Stomach (tissue), 9 donors: ENCODE results near the gene TMEM52B. TPM values are rescaled to one million over a fixed set of nuclear protein-coding genes. Genes with fewer than 3 reads are reported as not detected.

Experiments
- DNase-seq, 2 donors: peaks; one replicate each; pipeline versions ENCODE4 v3.0.0 to v3.0.0-alpha.2; 2013 to 2019
- H3K27ac ChIP-seq, 5 donors: fragments of 200-600 bp in 4 of 5; sonication (generic) in 4 of 5; one replicate each; pipeline ENCODE4 v1.5.1; 2013 to 2019; ENCODE audit warnings: mild to moderate bottlenecking in 1 of 5, moderate library complexity in 1 of 5
- H3K27me3 ChIP-seq, 3 donors: fragments of 200-600 bp; sonication (generic); one replicate each; pipeline ENCODE4 v1.5.1; 2017 to 2019; ENCODE audit warnings: mixed run types in 1 of 3
- H3K36me3 ChIP-seq, 4 donors: fragments of 200-600 bp; sonication (generic); 1 replicate in 3 of 4; 2 replicates in 1 of 4; pipeline ENCODE4 v1.5.1; 2016 to 2019
- H3K4me1 ChIP-seq, 4 donors: fragments of 200-600 bp; sonication (generic); one replicate each; pipeline ENCODE4 v1.5.1; 2016 to 2019
- H3K4me3 ChIP-seq, 4 donors: fragments of 200-600 bp; sonication (generic) in 3 of 4; one replicate each; pipeline ENCODE4 v1.5.1; 2016 to 2019; ENCODE audit warnings: mild to moderate bottlenecking in 1 of 4
- H3K9me3 ChIP-seq, 4 donors: fragments of 200-600 bp; sonication (generic); one replicate each; pipeline ENCODE4 v1.5.1; 2016 to 2019
- CTCF ChIP-seq, 7 experiments: fragments of 450-650 bp in 4 of 7; fragments of 200-600 bp in 3 of 7; sonication (generic) in 3 of 7; IDR thresholded peaks; one replicate each; pipeline ENCODE4 v1.5.1; 2016 to 2019; ENCODE audit warnings: antibody characterized with exemption in 7 of 7, control low read depth in 2 of 7, mild to moderate bottlenecking in 1 of 7
- EP300 ChIP-seq: sonication (generic); formaldehyde crosslinking; IDR thresholded peaks from one replicate; pipeline ENCODE4 v1.6.1; 2017; ENCODE audit warnings: antibody characterized with exemption
- POLR2A ChIP-seq, 4 donors: fragments of 450-650 bp; IDR thresholded peaks; one replicate each; pipeline ENCODE4 v1.6.1; 2016; ENCODE audit warnings: antibody characterized with exemption in 4 of 4, control low read depth in 2 of 4, mild to moderate bottlenecking in 1 of 4, moderate library complexity in 1 of 4
- POLR2AphosphoS5 ChIP-seq, 3 donors: sonication (generic); formaldehyde crosslinking; IDR thresholded peaks; one replicate each; pipeline ENCODE4 v1.6.1; 2016; ENCODE audit warnings: antibody characterized with exemption in 3 of 3
- WGBS, 5 donors: extraction: QIAGEN DNeasy Blood & Tissue Kit in 3 of 5; methylation state at CpG; one replicate each; pipeline versions ENCODE4 v1.1.5 to v1.1.7; 2013 to 2018; 5-methylcytosine and 5-hydroxymethylcytosine counted together
- intact Hi-C: fragments of 100-400 bp; cut with DNase I; formaldehyde crosslinking; loops from one replicate; pipeline ENCODE4 v1.15.1; 2023; ENCODE audit warnings: low total_unique reads
- polyA plus RNA-seq, 3 donors: library from polyadenylated mRNA; stranded (reverse); fragments of 200-250 nt; gene quantifications; one replicate each; pipeline ENCODE4 v1.2.3, GENCODE V29; 2013
- total RNA-seq, 5 donors: library from RNA; depleted of rRNA; stranded (reverse); fragments of >200 nt; gene quantifications; one replicate each; pipeline versions ENCODE4 v1.1.0 to v1.2.3, GENCODE V29; 2014 to 2016
- donor health status: healthy with polysubstance abuse.
- donor health status: Bipolar disorder and iron deficiency.
- donor health status: healthy.

The TMEM52B gene
- total and polyA plus RNA-seq, 8 donors: 0.14 to 1.4 (median 0.60) TPM; not detected in 4

- Histone ChIP-seq H3K4me3 (no peak overlapping the region), H3K9me3 (no peaks in the 10 kb centered on the region), H3K4me1 (peaks cover 0 to 3% (median 0%) of the 10 kb centered on the region in 4 donors), H3K27ac (no peak overlapping the region), H3K36me3 (no peaks in the 10 kb centered on the region), H3K27me3 (no peaks in the 10 kb centered on the region)
- intact Hi-C loops: no loop called here
- TF ChIP-seq EP300 (no peak), CTCF (IDR thresholded peaks at IDR 0.05) (no peak), POLR2AphosphoS5 (IDR thresholded peaks at IDR 0.05) (no peak), POLR2A (IDR thresholded peaks at IDR 0.05) (no peak)
- no peak for DNase-seq
- WGBS, 5 donors: 76 to 93% (median 86%) methylated on average over 5 of the region's 5 CpGs
Observed at GRCh38 chr12:10147714-10148403, 31.0 kb upstream of the TMEM52B start.

- DNase-seq: no peak
- H3K27me3 ChIP-seq: no peaks in the 10 kb centered on the region
- H3K27ac ChIP-seq: no peak overlapping the region
- H3K36me3 ChIP-seq: no peaks in the 10 kb centered on the region
- H3K4me3 ChIP-seq: no peak overlapping the region
- intact Hi-C loops: no loop called here
- no peaks in the 10 kb centered on the region for H3K9me3 ChIP-seq
- 57 to 73% (median 70%) methylated on average over 2 of the region's 2 CpGs for WGBS, 5 donors
- H3K4me1 ChIP-seq: peaks cover 6 to 14% (median 9%) of the 10 kb centered on the region in 4 donors
- no peak for TF ChIP-seq CTCF (IDR thresholded peaks at IDR 0.05)
- no peak for TF ChIP-seq POLR2A (IDR thresholded peaks at IDR 0.05)
- TF ChIP-seq EP300: no peak
- TF ChIP-seq POLR2AphosphoS5 (IDR thresholded peaks at IDR 0.05): no peak
Observed at GRCh38 chr12:10151621-10152020, 27.2 kb upstream of the TMEM52B start.

GRCh38 chr12:10153271-10154144 lies 25.3 kb upstream of the TMEM52B start:
- TF ChIP-seq CTCF (IDR thresholded peaks at IDR 0.05) (peak in 5 of 7 experiments; percentile 50 to 84 (median 77)), POLR2AphosphoS5 (IDR thresholded peaks at IDR 0.05) (peak in 1 of 3 donors; percentile 34), POLR2A (IDR thresholded peaks at IDR 0.05) (no peak)
- Histone ChIP-seq H3K4me3 (peak overlapping the region; percentile 51 to 71 (median 66)), H3K27me3 (no peaks in the 10 kb centered on the region), H3K9me3 (no peaks in the 10 kb centered on the region), H3K4me1 (peaks cover 6 to 14% (median 9%) of the 10 kb centered on the region in 4 donors), H3K36me3 (no peaks in the 10 kb centered on the region), H3K27ac (peak overlapping the region; percentile 4 to 87 (median 74))
- DNase-seq: peak; percentile 73 to 89
- WGBS, 5 donors: 4 to 13% (median 5%) methylated on average over 23 to 46 of the region's 46 CpGs
- intact Hi-C loops: no loop called here

GRCh38 chr12:10154145-10154496 lies 24.7 kb upstream of the TMEM52B start:
- no peaks in the 10 kb centered on the region for H3K36me3 ChIP-seq
- no peaks in the 10 kb centered on the region for H3K9me3 ChIP-seq
- peak overlapping the region; percentile 51 to 71 (median 66) for H3K4me3 ChIP-seq
- H3K27me3 ChIP-seq: no peaks in the 10 kb centered on the region
- intact Hi-C loops: no loop called here
- 56 to 69% (median 61%) methylated on average over 6 of the region's 6 CpGs for WGBS, 5 donors
- H3K27ac ChIP-seq: peak overlapping the region in 3 of 5 donors; percentile 73 to 87 (median 85)
- DNase-seq: no peak
- TF ChIP-seq CTCF (IDR thresholded peaks at IDR 0.05) (no peak), POLR2AphosphoS5 (IDR thresholded peaks at IDR 0.05) (no peak), EP300 (no peak), POLR2A (IDR thresholded peaks at IDR 0.05) (no peak)
- peaks cover 6 to 14% (median 9%) of the 10 kb centered on the region in 4 donors for H3K4me1 ChIP-seq
